Calu3 (cell line): ENCODE data around the gene FMOD. TPM values are rescaled to one million over a fixed set of nuclear protein-coding genes. Genes with fewer than 3 reads are reported as not detected.

ENCODE experiments used
- BruUV-seq: library from RNA; stranded (reverse); fragments of 400-500 nt; replicated peaks from 2 replicates; lab custom pipeline; 2021; lab: Mats Ljungman, UMichigan
- CTCF ChIA-PET: fragments of 300-600 bp; sonication (Branson Sonifier 250); formaldehyde crosslinking; loops from one replicate; lab custom pipeline; 2022; ENCODE audit warnings: antibody characterized with exemption; lab: Charles Lee
- DNase-seq: peaks from one replicate; pipeline ENCODE4 v3.0.0; 2022
- H3K27ac Mint-ChIP-seq: one replicate; pipeline ENCODE4 v1.8.0; 2022; ENCODE audit warnings: mixed read lengths; ENCODE audit not compliant: unreplicated experiment
- H3K27me3 Mint-ChIP-seq: one replicate; pipeline ENCODE4 v1.8.0; 2022; ENCODE audit warnings: mixed read lengths; ENCODE audit not compliant: unreplicated experiment
- H3K36me3 Mint-ChIP-seq: one replicate; pipeline ENCODE4 v1.8.0; 2022; ENCODE audit warnings: mild to moderate bottlenecking, moderate library complexity, mixed read lengths; ENCODE audit not compliant: insufficient read depth, unreplicated experiment
- H3K4me1 Mint-ChIP-seq: one replicate; pipeline ENCODE4 v1.8.0; 2022; ENCODE audit warnings: mild to moderate bottlenecking, low read depth, mixed read lengths; ENCODE audit not compliant: unreplicated experiment
- H3K4me3 Mint-ChIP-seq: one replicate; pipeline ENCODE4 v1.8.0; 2022; ENCODE audit warnings: mild to moderate bottlenecking, low read depth, moderate library complexity, mixed read lengths; ENCODE audit not compliant: unreplicated experiment
- H3K9me3 Mint-ChIP-seq: one replicate; pipeline ENCODE4 v1.8.0; 2022; ENCODE audit warnings: low read depth, mixed read lengths; ENCODE audit not compliant: unreplicated experiment
- intact Hi-C: fragments of 100-400 bp; cut with micrococcal nuclease; formaldehyde crosslinking; loops from one replicate; pipeline ENCODE4 v1.10.0; 2022; ENCODE audit not compliant: unreplicated experiment
- total RNA-seq: library from RNA; stranded (reverse); gene quantifications from 2 replicates; pipeline ENCODE4 v1.2.3, GENCODE V29; 2022
- TF ChIP-seq, protein P1 (sequence below): fragments of 200-600 bp; IDR thresholded peaks from one replicate; pipeline ENCODE4 v1.8.0; 2022; ENCODE audit warnings: antibody characterized with exemption; ENCODE audit not compliant: unreplicated experiment

Gene FMOD
- total RNA-seq, 1 experiment from 2014 or later: not detected

DNA sequence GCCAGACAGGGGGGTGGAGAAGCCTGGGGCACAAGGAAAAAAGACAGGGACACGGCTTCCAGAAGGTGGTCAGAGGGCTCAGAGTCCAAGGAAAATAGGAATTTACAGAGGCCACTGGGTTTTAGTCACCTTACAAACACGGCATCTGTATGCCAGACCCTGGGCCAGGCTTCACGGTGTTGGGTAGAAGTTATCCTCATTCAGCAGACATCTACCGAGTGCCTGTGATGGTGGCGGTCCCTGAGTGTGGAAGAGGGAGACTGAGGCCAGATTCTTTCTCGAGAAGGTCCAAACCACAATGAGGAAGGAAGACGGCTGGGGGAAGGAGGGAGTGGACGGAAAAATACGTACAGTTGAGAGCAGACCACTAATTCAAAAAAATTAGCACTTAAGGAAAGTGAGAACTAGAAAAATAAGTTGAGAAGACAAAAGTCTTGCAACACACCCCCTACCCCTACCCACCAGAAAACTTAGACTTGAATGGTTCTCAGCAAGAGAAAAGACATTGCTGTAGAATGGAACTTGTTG lies 46.5 kb downstream of the FMOD start:
- Mint-ChIP-seq H3K4me1 (peaks cover 31% of the 10 kb centered on the region), H3K4me3 (peak overlapping the region; percentile 68), H3K36me3 (peaks cover 18% of the 10 kb centered on the region), H3K27me3 (peaks cover 62% of the 10 kb centered on the region), H3K27ac (peak overlapping the region; percentile 66), H3K9me3 (no peaks in the 10 kb centered on the region)
- TF ChIP-seq, protein P1, sequence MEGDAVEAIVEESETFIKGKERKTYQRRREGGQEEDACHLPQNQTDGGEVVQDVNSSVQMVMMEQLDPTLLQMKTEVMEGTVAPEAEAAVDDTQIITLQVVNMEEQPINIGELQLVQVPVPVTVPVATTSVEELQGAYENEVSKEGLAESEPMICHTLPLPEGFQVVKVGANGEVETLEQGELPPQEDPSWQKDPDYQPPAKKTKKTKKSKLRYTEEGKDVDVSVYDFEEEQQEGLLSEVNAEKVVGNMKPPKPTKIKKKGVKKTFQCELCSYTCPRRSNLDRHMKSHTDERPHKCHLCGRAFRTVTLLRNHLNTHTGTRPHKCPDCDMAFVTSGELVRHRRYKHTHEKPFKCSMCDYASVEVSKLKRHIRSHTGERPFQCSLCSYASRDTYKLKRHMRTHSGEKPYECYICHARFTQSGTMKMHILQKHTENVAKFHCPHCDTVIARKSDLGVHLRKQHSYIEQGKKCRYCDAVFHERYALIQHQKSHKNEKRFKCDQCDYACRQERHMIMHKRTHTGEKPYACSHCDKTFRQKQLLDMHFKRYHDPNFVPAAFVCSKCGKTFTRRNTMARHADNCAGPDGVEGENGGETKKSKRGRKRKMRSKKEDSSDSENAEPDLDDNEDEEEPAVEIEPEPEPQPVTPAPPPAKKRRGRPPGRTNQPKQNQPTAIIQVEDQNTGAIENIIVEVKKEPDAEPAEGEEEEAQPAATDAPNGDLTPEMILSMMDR: no peak
- no peak for DNase-seq
- intact Hi-C loops: no loop called here
- BruUV-seq: no TSS peak
- CTCF ChIA-PET: interaction anchor here (0.6 to 2.5 kb wide), 7 partner anchors 9 to 37 kb away, joined by 4 to 16 read pairs (median 5); no protein-coding TSS in a partner anchor

DNA sequence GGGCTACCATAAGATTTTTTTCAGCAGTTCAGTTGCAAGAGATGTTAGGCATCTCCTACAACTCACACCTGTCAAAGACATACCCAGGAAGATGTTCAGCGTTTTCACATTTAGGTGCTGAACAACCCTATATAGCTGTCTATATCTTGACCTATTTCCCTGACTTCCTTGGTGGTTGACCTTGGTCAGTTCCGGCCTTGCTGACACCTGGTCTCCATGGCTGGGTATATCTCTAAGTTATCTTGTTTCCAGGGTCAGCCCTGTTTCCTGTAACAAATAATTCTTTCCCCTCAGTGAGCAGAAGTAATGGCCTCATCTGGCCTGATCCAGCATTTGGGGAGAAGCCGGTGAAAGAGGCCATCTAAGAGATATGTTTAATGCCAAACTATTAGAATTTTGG lies 48.0 kb downstream of the FMOD start:
- Mint-ChIP-seq H3K9me3 (no peaks in the 10 kb centered on the region), H3K4me3 (no peak overlapping the region), H3K4me1 (peaks cover 31% of the 10 kb centered on the region), H3K27me3 (peaks cover 62% of the 10 kb centered on the region), H3K27ac (no peak overlapping the region), H3K36me3 (peaks cover 18% of the 10 kb centered on the region)
- no TSS peak for BruUV-seq
- CTCF ChIA-PET: no interaction called here
- intact Hi-C loops: no loop called here
- no peak for DNase-seq
- TF ChIP-seq, protein P1: no peak

DNA sequence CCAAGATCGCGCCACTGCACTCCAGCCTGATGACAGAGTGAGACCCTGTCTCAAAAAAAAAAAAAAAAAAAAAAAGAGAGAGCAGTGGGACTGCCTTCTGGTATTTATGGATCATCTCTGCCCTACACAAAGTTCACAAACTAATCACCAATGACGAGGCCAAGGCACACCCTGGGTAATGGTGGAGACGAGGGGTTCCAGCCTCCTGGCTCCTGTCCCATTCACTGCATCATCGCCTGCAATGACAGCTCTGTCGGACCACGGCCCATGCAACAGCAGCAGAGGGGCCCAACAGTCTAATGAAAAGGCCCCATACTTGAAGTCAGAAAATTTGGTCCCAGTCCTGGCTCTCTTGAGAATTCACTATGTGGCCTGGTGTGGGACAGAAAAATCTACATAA lies 48.5 kb downstream of the FMOD start:
- H3K27ac Mint-ChIP-seq: no peak overlapping the region
- H3K4me1 Mint-ChIP-seq: peaks cover 30% of the 10 kb centered on the region
- BruUV-seq: no TSS peak
- no peak for DNase-seq
- H3K27me3 Mint-ChIP-seq: peaks cover 62% of the 10 kb centered on the region
- CTCF ChIA-PET: no interaction called here
- H3K9me3 Mint-ChIP-seq: no peaks in the 10 kb centered on the region
- TF ChIP-seq, protein P1: no peak
- H3K36me3 Mint-ChIP-seq: peaks cover 18% of the 10 kb centered on the region
- H3K4me3 Mint-ChIP-seq: no peak overlapping the region
- intact Hi-C loops: no loop called here

DNA sequence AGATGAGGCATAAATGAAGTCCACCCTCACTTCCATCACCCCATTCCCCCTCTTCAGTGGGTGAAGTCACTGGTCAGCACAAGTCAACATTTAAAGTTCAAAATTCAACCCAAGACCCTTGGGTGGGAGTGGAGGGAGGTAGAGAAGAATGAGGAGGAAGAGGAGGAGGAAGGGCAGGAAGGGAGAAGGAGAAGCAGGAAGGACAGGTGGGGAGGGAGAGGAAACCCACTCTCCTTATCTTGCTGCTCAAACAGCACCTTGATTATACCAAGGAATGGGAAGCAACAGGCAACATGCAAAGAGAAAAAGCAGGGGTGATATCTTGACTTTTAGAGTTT lies 49.6 kb downstream of the FMOD start:
- CTCF ChIA-PET: interaction anchor here (0.6 kb wide), 2 partner anchors 22 to 32 kb away, joined by 4 read pairs; no protein-coding TSS in a partner anchor
- no peak for DNase-seq
- intact Hi-C loops: no loop called here
- Mint-ChIP-seq H3K4me1 (peaks cover 18% of the 10 kb centered on the region), H3K36me3 (peaks cover 18% of the 10 kb centered on the region), H3K9me3 (no peaks in the 10 kb centered on the region), H3K27ac (no peak overlapping the region), H3K27me3 (peaks cover 67% of the 10 kb centered on the region), H3K4me3 (no peak overlapping the region)
- no TSS peak for BruUV-seq
- TF ChIP-seq, protein P1: no peak
